IPS-NIHi11 (cell line): ENCODE measurements around the gene COL23A1.
A peak's percentile ranks its signal among the peaks of the same experiment; 100 is the strongest.

Experiments used
- DNase-seq: peaks from one replicate; pipeline ENCODE4 v3.0.0; 2012; ENCODE audit warnings: mixed read lengths, low spot score

COL23A1 gene

GRCh38 chr5:178223828-178224335 is 366.3 kb downstream of the COL23A1 start:
- peak; percentile 79 for DNase-seq

- DNase-seq: no peak
Measured at GRCh38 chr5:178223196-178223773, 366.9 kb downstream of the COL23A1 start.

DNA sequence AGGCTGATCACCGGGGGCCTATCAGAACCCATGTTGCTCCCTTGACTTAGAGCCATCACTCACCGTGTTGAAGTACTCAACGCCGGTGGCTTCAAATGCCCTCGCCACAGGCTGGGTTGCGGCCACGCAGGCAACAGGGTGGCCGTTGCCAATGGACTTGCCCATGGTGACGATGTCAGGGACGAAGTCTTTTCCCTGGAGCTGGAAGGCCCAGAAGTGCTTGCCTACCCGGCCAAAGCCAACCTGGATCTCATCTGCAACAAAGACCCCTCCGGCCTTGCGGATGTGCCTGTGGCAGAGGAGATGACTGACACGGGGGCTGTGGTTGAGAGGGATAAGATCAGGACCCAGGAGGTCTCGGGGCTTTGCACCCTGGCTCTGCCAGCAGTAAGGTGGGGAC is 367.9 kb downstream of the COL23A1 start:
- DNase-seq: no peak

DNA sequence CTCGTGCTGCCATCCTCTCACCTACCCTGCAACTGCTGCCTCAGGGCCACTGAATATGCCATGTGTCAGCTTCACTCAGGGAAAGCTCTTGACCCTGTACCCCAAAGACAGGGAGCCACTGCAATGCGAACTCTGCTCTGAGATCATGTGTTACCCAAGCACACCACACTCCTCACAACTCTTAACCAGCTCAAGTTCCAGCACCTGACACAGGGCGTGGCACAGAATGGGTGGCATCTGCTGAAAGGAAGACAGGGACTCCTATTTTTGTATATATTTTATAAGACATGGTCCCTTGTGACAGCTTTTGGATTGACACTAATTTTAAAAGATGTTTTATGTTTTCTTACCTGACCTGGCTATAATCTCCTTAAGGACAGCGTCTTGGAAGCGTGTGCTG is 368.3 kb downstream of the COL23A1 start:
- no peak for DNase-seq

GRCh38 chr5:178221282-178221681 is 368.9 kb downstream of the COL23A1 start:
- no peak for DNase-seq

GRCh38 chr5:178218827-178219226 is 371.4 kb downstream of the COL23A1 start:
- DNase-seq: no peak

DNA sequence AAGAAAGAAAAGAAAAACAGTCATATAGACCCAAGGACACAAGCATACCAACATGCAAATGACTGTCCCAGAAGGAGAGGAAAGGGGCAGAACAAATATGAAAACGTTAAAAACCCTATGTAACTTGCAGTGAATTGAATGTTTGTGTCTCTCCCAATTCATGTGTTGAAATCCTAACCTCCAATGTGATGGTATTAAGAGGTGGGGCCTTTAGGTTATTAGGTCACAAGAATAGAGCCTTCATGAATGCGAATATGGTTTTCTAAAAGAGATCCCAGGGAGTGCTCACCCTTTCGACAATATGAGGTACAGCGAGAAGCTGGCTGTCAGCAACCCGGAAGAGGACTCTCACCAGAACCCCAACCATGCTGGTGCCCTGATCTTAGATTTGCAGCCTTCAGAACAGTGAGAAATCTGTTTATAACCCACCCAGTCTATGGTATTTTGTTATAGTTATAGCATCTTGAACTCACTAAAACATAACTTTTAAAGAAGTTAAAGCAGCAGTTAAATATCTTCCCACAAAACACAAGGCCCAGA is 371.9 kb downstream of the COL23A1 start:
- no peak for DNase-seq

- no peak for DNase-seq
Measured at GRCh38 chr5:178216779-178217178, 373.4 kb downstream of the COL23A1 start.

GRCh38 chr5:178216088-178216534 is 374.1 kb downstream of the COL23A1 start:
- no peak for DNase-seq

DNA sequence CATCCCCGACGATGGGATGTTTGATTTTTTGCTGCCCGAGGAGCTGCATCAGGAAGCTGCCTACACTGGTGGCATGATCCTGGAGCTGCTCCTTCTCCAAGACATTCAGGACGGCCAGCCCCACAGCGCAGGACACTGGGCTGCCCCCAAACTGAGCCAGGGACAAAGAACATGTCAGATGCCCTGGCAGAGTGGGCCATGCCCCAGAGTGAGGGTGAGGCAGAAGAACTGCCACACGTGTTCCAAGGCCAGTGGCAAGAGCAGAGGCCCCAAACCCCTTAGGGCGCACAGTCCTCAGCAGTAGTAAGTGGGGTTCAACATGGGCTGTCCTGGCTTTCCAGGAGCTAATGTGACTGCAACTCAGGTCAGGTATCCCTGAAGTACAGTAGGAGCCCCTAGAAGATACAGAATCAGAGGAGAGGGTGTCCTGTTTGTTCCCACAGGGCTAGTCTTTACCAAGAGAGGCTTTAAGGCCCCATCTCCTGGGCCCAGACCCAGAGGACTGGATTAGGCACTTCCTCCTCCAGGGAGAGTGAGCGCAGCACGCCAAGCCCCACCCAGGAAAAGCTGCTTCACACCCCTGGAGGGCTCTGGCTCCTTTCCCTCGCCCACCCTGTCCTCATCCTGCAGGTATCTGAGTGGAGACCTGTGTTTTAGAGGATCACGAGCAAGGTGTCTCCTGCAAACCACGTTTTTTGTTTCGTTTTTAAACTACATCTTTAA is 374.8 kb downstream of the COL23A1 start:
- no peak for DNase-seq

DNA sequence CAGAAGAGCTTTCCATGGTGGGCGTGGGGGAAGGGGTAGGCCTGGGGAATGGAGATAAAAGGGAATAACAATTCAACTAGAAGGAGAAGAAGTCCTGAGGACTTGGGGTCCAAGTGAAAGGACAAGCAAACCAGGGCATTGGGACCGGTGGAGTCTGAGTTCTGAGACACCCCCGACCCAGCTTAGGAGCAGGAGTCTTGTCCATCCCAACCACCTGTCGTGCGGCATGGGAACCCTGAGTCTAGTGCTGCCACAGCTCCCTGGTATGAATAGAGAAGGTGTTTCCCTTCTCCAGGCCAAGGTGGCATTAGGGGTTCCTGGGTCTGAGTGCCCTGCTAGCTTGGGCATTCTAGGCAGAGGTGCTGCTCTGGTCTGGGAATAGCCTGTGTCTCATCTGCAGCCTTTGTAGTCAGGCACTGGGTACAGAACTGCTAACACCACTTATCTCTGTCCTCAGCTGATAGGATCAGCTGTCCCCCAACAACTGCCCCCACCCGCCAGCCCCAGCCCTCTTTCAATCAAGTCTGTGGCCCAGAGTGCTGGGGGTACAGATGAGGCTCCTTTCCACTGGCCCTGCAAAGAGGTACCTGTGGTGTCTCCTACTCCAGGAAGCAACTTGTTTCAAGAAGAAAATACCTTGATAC is 375.9 kb downstream of the COL23A1 start:
- DNase-seq: no peak

DNA sequence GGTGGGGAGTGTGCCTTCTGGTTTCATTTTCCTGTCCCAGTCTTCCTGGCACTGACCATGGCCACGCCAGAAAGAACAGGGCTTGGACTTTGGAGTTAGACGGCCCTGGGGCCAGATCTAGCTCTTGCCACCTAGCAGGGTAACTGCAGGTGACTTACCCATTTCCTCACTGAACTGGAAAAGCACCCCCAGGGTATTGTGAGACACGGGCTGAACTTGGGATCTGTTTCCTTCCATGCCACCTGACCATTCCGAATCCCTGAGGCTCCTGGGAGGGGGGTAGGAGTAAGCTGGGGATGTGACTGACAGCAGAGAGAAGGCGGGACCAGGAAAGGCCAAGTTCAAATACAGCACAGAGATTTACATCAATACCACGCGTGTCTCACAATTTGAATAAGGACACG is 376.4 kb downstream of the COL23A1 start:
- DNase-seq: no peak

DNA sequence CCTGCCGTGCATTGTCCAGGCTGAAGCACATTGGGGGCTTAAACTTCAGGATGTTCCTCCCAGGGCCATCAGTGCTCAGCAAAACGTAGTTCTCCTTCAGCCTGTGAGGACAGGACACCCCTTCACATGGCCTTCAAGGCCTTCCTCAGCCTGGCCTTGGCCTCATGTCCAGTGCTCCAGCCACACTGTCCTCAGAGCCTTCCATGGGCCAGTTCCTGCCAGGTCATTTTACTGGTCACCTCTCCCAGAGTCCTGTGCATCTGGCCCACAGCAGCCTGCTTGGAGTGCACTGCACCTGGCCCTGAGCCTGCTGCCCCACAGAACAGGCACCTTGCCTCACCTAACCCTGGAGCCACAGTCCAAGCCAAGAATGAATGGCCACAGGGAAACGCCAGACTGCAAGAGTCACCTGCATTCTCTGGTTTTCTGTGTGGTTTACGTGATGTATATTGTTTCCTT is 377.2 kb downstream of the COL23A1 start:
- DNase-seq: no peak

DNA sequence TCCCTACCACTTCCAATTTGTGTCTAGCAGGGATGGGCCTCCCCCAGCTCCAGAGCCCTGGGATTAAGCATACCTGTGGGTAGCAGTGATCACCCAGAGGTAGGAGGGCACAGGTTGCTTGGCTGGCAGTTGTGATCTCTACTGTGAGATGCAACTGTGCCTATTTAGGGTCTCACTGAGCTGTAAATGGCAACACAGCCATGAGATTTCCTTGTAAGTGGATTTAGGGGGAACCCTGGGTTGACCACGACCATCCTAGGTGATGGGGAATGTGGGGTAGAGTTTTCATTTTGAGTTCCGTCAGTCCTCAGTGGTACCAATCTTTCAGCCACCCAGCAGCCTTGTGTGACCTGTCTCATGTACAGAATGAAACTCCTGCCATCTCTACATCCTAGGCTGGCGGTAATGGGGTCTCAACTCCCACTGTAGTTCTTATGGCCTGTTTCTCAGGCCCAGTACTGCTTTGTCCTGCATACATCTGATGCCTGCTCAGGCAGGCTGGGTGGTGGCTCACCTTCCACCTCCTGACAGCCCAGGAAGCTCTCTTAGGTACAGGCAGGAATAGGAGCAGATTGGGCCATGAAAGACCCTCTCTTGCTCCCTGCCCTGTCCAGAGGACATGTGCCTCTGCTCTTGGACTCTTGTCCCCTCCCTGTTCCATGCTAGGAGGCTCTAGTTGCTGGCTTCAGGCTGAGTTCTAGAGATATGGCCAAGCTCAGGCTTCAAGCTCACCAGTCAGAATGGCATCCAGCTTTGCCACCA is 377.8 kb downstream of the COL23A1 start:
- no peak for DNase-seq

DNA sequence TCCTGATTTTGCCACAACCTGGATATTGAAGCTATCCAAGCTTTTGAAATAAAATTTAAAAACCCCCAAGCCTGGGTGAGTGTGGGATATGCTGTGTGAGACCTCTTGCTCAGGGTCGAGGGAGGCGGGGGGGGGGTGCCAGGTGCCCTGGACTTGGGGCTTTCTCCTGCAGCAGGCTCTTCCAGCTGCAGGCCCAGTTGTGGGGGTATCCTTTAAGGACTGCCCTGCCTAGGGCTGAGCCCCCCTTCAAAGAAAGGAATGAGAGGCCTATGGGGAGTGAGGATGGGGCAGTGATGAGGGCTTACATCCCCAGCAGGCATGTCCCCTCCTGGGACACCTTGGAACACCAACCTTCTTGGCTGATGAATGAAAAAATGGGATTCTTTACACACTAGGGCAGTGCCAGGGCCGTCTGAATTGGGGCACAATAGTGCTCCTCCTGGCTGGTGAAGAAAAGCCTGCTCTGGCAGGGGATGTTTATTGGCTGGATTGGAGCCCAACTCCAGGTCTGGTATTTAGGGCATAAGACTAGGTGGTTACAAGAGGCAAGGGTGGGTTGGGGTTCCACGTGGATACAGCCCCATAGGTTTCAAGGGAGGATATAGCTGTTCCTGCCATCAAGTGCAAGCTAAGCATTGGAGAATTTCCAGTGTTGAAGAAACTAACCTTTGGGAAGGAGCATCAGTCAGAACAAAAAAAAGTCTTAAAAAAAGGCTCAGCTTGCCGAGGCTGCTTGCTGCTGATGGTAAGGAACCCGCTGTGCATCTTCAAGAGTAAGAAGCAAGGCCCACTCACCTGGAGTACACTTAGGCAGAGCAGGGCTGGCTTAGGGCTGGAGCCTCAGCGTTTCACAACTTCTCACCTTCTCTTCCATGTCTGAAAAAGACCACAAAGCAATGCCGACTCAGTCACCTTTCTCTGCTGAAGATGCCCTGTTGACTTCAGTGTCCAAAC is 378.8 kb downstream of the COL23A1 start:
- DNase-seq: no peak

DNA sequence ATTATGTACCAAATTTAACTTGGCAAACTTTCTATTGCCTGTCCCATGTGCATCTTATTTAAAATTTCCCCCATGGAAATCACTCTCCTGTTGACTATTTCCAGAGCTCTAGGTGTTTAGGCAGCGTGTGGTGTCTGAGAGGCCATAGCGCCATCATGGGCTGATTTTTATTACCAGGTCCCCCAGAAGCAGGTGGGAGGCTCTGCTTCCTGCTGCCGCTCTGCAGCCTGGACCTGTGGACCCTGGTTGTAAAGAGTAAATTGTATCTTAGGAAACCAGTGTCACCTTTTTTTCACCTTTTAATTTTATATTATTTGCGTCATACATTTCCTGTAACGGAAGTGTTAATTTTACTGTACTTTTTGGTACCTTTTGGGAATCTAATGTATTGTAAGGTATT is 379.5 kb downstream of the COL23A1 start:
- DNase-seq: no peak

DNA sequence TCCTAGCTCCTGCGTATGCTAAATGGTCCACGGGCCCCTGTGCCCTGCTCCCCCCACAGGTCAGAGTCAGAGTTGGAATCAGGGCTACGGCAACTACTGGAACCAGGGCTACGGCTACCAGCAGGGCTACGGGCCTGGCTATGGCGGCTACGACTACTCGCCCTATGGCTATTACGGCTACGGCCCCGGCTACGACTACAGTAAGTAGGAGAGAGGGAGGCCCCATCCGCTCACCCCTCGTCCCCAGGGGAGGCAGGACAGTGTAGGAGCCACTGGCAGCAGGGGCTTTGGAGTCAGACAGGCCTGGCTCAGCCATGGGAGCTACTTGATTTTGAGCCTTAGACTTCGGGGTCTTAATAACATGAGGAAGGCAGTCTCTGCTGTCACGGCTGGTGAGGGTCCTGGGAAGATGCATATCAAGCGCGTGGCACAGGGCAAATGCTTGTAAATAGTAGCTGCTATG is 380.1 kb downstream of the COL23A1 start:
- no peak for DNase-seq

DNA sequence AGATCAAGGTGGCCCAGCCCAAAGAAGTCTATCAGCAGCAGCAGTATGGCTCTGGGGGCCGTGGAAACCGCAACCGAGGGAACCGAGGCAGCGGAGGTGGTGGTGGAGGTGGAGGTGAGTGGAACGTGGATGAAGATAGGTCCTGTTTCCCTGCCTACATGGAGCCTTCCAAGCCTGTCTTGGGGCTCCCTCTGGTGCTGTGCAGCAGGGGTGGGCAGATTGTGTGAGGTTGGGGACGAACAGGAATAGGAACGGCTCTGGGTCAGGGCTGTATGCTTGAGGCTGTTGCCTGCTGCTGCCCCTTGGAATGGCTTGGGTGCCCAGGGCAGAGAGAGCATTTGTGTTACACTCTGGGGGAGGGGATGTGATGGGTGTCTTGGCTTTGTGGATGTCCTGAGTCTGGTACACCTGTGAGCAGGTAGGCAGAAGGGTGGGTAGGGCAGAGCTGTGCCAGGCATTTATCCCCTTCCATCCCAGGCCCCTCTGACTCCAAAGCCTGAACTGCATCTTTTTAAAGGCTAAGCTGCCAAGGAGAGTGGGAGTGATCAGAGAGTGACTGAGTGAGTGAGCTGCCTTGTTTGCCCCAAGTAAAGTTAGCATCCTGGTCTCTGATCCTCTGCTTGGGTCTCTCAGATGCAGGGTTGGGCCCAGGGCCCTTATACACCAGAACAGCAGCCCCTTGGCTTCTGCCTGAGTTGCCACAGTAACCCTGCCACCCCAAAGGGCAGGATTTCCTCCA is 380.7 kb downstream of the COL23A1 start:
- no peak for DNase-seq

GRCh38 chr5:178208540-178209227 is 381.5 kb downstream of the COL23A1 start:
- DNase-seq: no peak

GRCh38 chr5:178207917-178208280 is 382.3 kb downstream of the COL23A1 start:
- DNase-seq: no peak
